K562 (cell line): ENCODE results near the gene GRIPAP1. TPM values are rescaled to one million over a fixed set of nuclear protein-coding genes. Genes with fewer than 3 reads are reported as not detected.

Experiments
- ARID3A ChIP-seq: IDR thresholded peaks from 2 replicates; pipeline ENCODE4 v1.6.1; 2012; ENCODE audit warnings: low read depth, low read length, improper control_type of control experiment, borderline replicate concordance
- EP300 ChIP-seq: IDR thresholded peaks from 2 replicates; pipeline ENCODE4 v1.6.1; 2012; ENCODE audit warnings: low read length, improper control_type of control experiment
- EP400 ChIP-seq: fragments of 450-650 bp; IDR thresholded peaks from 2 replicates; pipeline ENCODE4 v1.6.1; 2017; ENCODE audit warnings: antibody characterized with exemption, mild to moderate bottlenecking, moderate library complexity
- PCBP1 ChIP-seq: fragments of 200-400 bp; formaldehyde crosslinking; IDR thresholded peaks from 2 replicates; pipeline ENCODE4 v1.6.1; 2018; ENCODE audit warnings: mild to moderate bottlenecking, low read depth, low read length; ENCODE audit not compliant: poor library complexity, severe bottlenecking
- RHOXF2B ChIP-seq: fragments of 250-450 bp; sonication (Bioruptor Pico); conservative IDR thresholded peaks from 2 replicates; pipeline ENCODE4 v1.5.1; 2021
- SIX5 ChIP-seq, 2 experiments: IDR thresholded peaks; 2 replicates each; pipeline ENCODE4 v1.6.1; 2011; ENCODE audit warnings: low read length in 2 of 2, borderline replicate concordance in 1 of 2, low read depth in 1 of 2, mild to moderate bottlenecking in 1 of 2, moderate library complexity in 1 of 2; ENCODE audit not compliant: insufficient read depth in 1 of 2
- STAG1 ChIP-seq: sonication (generic); formaldehyde crosslinking; IDR thresholded peaks from 2 replicates; pipeline ENCODE4 v1.5.0; 2020; ENCODE audit warnings: missing genetic modification reagents, borderline replicate concordance
- TAF1 ChIP-seq: IDR thresholded peaks from 2 replicates; pipeline ENCODE4 v1.6.1; 2011; ENCODE audit warnings: mild to moderate bottlenecking, low read length, moderate library complexity; ENCODE audit not compliant: insufficient read depth, control insufficient read depth, severe bottlenecking; ENCODE audit errors: extremely low read depth
- TAF7 ChIP-seq: fragments of 450-650 bp; IDR thresholded peaks from 2 replicates; pipeline ENCODE4 v1.6.1; 2016; ENCODE audit warnings: missing genetic modification characterization, missing compliant biosample characterization
- TAF9B ChIP-seq: fragments of 450-650 bp; IDR thresholded peaks from 2 replicates; pipeline ENCODE4 v1.6.1; 2018; ENCODE audit warnings: mild to moderate bottlenecking; ENCODE audit not compliant: partially characterized antibody
- TOE1 ChIP-seq, 2 experiments: fragments of 450-650 bp in 1 of 2; sonication (generic) in 1 of 2; formaldehyde crosslinking in 1 of 2; IDR thresholded peaks; 2 replicates each; pipeline versions ENCODE4 v1.7.1 to v1.8.0; 2016 to 2022; ENCODE audit warnings: borderline replicate concordance in 2 of 2, mild to moderate bottlenecking in 2 of 2, antibody characterized with exemption in 1 of 2, inconsistent platforms in 1 of 2, low read depth in 1 of 2, missing genetic modification reagents in 1 of 2, moderate library complexity in 1 of 2
- YY1 ChIP-seq, 3 experiments: IDR thresholded peaks; 2 replicates each; pipeline ENCODE4 v1.6.1; 2011; ENCODE audit warnings: low read length in 2 of 3, mild to moderate bottlenecking in 2 of 3, moderate library complexity in 2 of 3, borderline replicate concordance in 1 of 3, control low read depth in 1 of 3, low read depth in 1 of 3; ENCODE audit not compliant: insufficient read depth in 3 of 3, insufficient replicate concordance in 2 of 3, control insufficient read depth in 1 of 3, insufficient read length in 1 of 3; ENCODE audit errors: extremely low read depth in 1 of 3
- ZNF282 ChIP-seq: sonication (generic); formaldehyde crosslinking; IDR thresholded peaks from 2 replicates; pipeline ENCODE4 v1.8.1; 2023; ENCODE audit warnings: missing genetic modification reagents
- ZNF449 ChIP-seq: fragments of 250-450 bp; sonication (Bioruptor Pico); IDR thresholded peaks from 2 replicates; pipeline ENCODE4 v1.8.0; 2022; ENCODE audit warnings: moderate library complexity, mild to moderate bottlenecking, inconsistent platforms
- ZNF507 ChIP-seq: conservative IDR thresholded peaks from 2 replicates; pipeline ENCODE4 v1.6.1; 2017; ENCODE audit warnings: missing genetic modification characterization, missing compliant biosample characterization
- ZNF695 ChIP-seq: fragments of 450-650 bp; formaldehyde crosslinking; IDR thresholded peaks from 2 replicates; pipeline ENCODE4 v1.4.0; 2020; ENCODE audit warnings: mild to moderate bottlenecking, moderate library complexity
- ZNF766 ChIP-seq: fragments of 200-800 bp; sonication (Bioruptor generic); conservative IDR thresholded peaks from 2 replicates; pipeline ENCODE4 v1.6.1; 2016; ENCODE audit warnings: missing genetic modification characterization, missing compliant biosample characterization
- polyA plus RNA-seq, 8 experiments: library from polyadenylated mRNA; depleted of rRNA in 4 of 8; stranded (reverse) in 5 of 8; unstranded in 3 of 8; fragments of >200 nt; fragmentation: Nextera tagmentation in 2 of 8; fragmentation: Illumina TruSeq in 1 of 8; extraction: Ambion mirVana in 2 of 8; extraction: Trizol in 1 of 8; gene quantifications; 2 replicates each; pipeline versions ENCODE4 v1.2.1 to v1.2.3, GENCODE V29; 2011 to 2014; ENCODE audit warnings: inconsistent platforms in 1 of 8, missing spikeins in 1 of 8
- total RNA-seq, 7 experiments: library from RNA; depleted of rRNA in 6 of 7; stranded (reverse); fragments of >200 nt in 6 of 7; fragmentation: Illumina TruSeq in 2 of 7; extraction: Trizol in 2 of 7; gene quantifications; 2 replicates each; pipeline versions ENCODE4 v1.2.1 to v1.2.3, GENCODE V29; 2011 to 2021; ENCODE audit warnings: low replicate concordance in 1 of 7
- TF ChIP-seq, protein P1 (sequence below): fragments of 450-650 bp; formaldehyde crosslinking; IDR thresholded peaks from 2 replicates; pipeline ENCODE4 v1.4.0; 2020; ENCODE audit warnings: mild to moderate bottlenecking, moderate library complexity
- TF ChIP-seq, protein P2 (sequence below): IDR thresholded peaks from 2 replicates; pipeline ENCODE4 v1.6.1; 2011; ENCODE audit not compliant: insufficient read length; ENCODE audit errors: extremely low read depth

Gene GRIPAP1
- total and polyA plus RNA-seq, 9 of the 15 experiments (the other 6 are each of a cell fraction or from before 2014, with no cell fraction given): 4.1 to 41.6 (median 24.0) TPM

DNA sequence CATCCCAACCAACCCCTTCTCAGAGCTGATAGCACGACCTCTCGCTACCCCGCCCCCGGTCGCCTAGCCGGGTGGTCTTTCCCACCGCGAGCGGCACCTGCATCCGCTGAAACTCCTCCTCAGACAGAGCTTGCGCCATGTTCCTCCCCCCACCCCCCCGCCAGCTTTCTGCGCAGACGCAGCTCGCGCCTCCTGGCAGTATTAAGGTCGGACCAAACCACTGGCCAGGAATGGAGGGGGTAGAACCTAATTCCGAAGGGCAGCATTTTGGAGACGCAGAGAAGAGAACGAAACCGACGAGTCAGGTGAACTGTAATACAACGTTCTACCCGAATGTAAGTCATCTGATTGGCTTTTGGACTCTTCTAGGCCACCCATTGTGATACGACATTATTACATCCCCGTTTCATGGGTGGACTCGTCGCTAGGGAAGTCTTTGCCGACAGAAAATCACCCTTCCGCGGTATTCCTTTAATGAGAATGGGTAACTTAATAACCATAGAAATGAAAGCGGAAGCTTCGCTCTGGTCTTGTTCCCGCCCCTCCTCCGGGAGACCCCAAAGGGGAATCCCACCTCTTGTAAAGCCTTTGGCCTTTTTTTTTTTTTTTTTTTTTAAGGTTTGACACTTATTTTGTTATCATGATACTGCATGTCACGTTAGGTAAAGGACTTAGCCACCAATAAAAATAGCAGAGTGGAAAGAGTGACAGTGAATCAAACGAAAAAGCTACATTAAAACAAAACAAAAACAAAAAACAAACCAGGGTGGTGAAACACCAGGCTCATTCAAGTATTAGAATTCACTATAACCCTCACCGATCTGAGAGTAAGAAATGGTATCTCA, at the start of gene GRIPAP1 (continued):
- TF ChIP-seq EP400 (peak; percentile 43), PCBP1 (no peak), TOE1 (IDR thresholded peaks at IDR 0.05; ENCODE audit: borderline replicate concordance) (peak; percentile 94), TOE1 (CRISPR knock-in tag; IDR thresholded peaks at IDR 0.05; ENCODE audit: borderline replicate concordance, low read depth) (no peak), TAF7 (tag) (peak; percentile 95), ARID3A (peak; percentile 69; the same call in 1 of the 2 replicates), ZNF695 (CRISPR knock-in tag) (no peak), ZNF282 (CRISPR knock-in tag) (no peak), EP300 (no peak), TAF1 (peak; percentile 96), RHOXF2B (CRISPR knock-in tag) (no peak), ZNF449 (no peak), TAF9B (peak; percentile 98), ZNF766 (CRISPR knock-in tag) (0 out of 2 replicates have a peak, but pooled peaks have one; percentile 8), ZNF507 (tag) (no peak), YY1 (IDR thresholded peaks at IDR 0.05; ENCODE audit: borderline replicate concordance in 1 of 3, control insufficient read depth in 1 of 3, extremely low read depth in 1 of 3, insufficient read depth in 3 of 3, insufficient read length in 1 of 3, insufficient replicate concordance in 2 of 3, low read depth in 1 of 3, low read length in 2 of 3) (peak; percentile 78 to 92 (median 85)), STAG1 (no peak), SIX5 (IDR thresholded peaks at IDR 0.05; ENCODE audit: borderline replicate concordance in 1 of 2, insufficient read depth in 1 of 2, low read depth in 1 of 2, low read length in 2 of 2) (0 out of 4 replicates have a peak, but pooled peaks of 1 of the 2 experiments have one; percentile 17)
- TF ChIP-seq, protein P1, sequence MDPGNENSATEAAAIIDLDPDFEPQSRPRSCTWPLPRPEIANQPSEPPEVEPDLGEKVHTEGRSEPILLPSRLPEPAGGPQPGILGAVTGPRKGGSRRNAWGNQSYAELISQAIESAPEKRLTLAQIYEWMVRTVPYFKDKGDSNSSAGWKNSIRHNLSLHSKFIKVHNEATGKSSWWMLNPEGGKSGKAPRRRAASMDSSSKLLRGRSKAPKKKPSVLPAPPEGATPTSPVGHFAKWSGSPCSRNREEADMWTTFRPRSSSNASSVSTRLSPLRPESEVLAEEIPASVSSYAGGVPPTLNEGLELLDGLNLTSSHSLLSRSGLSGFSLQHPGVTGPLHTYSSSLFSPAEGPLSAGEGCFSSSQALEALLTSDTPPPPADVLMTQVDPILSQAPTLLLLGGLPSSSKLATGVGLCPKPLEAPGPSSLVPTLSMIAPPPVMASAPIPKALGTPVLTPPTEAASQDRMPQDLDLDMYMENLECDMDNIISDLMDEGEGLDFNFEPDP (CRISPR knock-in tag): no peak
- TF ChIP-seq, protein P2, sequence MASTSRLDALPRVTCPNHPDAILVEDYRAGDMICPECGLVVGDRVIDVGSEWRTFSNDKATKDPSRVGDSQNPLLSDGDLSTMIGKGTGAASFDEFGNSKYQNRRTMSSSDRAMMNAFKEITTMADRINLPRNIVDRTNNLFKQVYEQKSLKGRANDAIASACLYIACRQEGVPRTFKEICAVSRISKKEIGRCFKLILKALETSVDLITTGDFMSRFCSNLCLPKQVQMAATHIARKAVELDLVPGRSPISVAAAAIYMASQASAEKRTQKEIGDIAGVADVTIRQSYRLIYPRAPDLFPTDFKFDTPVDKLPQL: no peak
